GM12873 (cell line): ENCODE data around the gene TRAPPC12.

Experiments
- TF ChIP-seq, protein P1 (sequence below): IDR thresholded peaks from 2 replicates; pipeline ENCODE4 v1.5.1; 2012; ENCODE audit warnings: low read depth, mild to moderate bottlenecking, moderate library complexity, low read length, control low read depth; ENCODE audit not compliant: insufficient read depth; ENCODE audit errors: missing control alignments

Gene TRAPPC12

DNA sequence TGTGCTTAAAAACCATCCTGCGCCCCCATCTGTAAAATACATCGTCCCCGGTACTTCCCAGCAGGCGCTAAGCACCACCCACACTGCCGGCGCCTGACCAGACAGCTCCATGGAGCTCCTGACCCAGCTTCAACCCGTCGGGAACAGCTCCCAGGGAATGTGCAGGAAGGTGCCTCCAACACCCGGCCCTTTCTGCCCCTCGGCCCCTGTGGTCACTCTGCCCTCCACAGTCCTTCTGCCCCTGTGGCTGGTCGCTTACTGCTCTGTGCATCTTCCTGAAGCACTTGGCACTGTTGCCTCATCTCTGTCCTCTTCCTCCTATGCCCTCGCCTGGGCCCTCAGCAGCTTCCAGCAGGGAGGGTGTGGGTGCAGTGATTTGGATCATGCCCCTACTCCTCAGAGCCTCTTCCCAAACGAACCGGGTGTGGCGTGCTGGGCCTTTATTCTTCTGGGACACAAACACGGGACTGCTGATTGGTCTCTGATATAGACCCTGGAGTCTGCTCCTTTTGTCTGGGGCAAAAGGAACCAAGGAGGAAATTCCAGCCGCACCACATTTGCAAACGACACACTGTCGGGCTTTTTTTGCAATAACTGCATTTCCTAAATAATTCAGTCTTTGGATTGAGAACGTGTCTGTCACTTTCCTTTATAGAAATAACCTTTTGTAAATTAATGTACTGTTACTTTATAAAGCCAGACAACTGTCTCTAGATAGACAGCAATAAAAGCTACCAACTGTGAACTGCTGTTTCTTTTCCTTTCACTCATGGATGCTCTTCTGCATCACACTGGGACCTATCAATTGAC lies 73.9 kb downstream of the TRAPPC12 start:
- TF ChIP-seq, protein P1, sequence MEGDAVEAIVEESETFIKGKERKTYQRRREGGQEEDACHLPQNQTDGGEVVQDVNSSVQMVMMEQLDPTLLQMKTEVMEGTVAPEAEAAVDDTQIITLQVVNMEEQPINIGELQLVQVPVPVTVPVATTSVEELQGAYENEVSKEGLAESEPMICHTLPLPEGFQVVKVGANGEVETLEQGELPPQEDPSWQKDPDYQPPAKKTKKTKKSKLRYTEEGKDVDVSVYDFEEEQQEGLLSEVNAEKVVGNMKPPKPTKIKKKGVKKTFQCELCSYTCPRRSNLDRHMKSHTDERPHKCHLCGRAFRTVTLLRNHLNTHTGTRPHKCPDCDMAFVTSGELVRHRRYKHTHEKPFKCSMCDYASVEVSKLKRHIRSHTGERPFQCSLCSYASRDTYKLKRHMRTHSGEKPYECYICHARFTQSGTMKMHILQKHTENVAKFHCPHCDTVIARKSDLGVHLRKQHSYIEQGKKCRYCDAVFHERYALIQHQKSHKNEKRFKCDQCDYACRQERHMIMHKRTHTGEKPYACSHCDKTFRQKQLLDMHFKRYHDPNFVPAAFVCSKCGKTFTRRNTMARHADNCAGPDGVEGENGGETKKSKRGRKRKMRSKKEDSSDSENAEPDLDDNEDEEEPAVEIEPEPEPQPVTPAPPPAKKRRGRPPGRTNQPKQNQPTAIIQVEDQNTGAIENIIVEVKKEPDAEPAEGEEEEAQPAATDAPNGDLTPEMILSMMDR, result no peak

DNA sequence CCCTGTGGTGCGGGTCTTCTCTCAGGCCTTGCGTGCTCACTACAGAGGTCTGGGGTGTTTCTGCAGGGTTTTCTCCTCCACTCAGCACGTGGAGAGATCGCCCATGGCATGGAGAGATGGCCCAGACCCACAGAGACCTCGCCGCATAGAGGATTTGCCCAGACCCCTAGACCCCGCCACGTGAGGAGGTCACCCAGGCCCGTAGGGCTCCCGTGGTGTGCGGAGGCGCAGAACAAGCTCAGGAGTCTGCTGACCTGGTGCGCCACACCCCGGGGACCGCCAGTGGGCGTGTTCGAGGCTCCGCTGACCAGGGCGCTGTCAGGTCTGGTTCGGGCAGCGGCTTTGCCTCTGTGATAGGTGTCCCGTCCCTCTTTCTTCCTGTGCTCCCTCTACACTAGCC lies 75.3 kb downstream of the TRAPPC12 start:
- TF ChIP-seq, protein P1, result no peak

DNA sequence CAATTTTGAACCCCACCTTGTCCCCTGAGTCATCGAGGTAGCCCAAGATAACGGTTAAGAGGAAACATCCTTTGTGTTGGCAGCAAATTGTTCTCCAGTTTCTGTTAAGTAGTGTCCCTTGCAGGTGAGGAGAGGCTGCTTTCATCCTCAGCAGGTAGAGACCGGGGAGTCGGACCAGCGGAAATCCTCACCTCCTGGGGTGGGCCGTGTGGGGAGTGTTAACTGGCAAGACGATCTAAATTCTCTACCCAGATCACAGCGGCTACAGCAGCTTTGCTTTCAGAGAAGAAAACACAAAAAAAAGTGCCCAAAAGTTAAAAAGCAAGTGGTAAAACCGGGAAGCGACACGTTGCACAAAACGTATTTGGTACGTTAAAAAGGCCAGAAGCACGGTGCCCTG lies 76.6 kb downstream of the TRAPPC12 start:
- TF ChIP-seq, protein P1, result no peak

DNA sequence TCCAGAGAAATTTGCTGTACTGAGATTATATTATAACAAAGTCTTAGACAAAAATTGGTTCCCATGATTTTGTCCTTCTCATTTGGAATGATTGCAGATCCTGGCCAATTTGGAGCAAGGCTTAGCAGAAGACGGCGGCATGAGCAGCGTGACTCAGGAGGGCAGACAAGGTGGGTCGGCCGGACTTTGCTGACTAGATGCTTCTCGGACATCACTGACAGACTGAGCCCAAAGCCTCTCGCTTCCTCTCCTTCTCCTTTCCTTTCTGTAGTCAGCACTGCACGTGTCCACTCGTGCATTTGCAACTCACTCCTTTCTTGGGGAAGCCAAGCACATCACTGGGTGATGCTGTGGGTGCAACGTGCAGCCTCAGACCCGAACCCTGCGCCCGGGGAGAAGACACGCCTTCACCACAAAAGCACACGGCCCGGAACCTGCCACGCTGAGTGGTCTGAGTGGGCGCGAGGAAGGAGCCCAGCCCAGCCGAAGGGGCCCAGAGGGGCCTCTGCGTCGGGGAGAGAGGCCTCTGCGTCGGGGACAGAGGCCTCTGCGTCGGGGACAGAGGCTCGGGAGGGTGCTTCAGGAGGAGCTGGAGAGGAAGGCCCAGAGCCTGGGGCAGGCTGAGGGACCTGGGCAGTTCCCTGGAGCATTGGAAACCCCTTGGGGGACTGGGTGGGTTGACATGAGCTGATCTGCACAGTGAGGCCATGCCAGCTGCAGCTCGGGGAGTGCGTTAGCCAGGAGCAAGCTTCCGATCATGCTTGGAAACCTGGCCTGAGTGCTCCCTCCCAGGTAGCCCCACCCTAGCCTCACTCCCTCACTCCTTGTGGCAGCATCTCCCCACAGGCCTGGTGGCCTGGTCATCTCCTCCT lies 78.3 kb downstream of the TRAPPC12 start:
- TF ChIP-seq, protein P1, result no peak

DNA sequence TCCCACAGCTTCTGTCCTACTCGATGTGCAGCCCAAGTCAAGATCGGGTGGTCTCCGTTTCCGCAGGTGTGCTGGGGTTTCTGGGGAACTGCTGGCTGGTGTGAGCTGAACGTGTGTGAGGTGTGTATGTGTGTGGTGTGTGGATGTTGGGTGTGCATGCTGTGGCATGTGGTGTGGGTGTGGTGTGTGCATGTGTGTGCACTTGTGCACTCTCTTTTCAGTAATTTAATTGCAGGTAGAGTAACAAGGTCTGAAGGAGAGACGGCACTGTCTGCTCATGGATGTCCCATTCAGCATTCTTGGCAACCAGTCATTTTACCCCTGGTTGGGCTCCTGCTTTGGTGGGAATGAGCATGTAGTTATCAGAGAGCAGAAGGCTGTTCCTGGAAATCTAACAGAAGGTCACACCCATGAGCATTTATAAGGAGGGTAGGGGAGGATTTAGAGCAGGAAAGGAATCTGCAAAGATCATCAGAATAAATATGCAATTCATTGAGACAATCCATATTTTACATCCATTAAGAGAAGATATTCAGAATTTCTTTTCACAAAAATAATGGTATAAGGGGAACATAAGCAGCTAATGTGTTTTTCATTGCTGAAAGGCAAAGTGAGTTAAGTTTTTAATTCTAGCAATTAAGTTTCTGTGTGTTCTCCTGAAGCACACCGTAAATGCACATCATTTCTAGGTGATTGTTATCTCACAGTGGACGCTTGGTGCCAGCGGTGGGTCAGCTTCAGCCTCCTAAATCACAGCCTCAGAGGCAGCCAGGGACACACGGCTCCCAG lies 79.1 kb downstream of the TRAPPC12 start:
- TF ChIP-seq, protein P1, result no peak

DNA sequence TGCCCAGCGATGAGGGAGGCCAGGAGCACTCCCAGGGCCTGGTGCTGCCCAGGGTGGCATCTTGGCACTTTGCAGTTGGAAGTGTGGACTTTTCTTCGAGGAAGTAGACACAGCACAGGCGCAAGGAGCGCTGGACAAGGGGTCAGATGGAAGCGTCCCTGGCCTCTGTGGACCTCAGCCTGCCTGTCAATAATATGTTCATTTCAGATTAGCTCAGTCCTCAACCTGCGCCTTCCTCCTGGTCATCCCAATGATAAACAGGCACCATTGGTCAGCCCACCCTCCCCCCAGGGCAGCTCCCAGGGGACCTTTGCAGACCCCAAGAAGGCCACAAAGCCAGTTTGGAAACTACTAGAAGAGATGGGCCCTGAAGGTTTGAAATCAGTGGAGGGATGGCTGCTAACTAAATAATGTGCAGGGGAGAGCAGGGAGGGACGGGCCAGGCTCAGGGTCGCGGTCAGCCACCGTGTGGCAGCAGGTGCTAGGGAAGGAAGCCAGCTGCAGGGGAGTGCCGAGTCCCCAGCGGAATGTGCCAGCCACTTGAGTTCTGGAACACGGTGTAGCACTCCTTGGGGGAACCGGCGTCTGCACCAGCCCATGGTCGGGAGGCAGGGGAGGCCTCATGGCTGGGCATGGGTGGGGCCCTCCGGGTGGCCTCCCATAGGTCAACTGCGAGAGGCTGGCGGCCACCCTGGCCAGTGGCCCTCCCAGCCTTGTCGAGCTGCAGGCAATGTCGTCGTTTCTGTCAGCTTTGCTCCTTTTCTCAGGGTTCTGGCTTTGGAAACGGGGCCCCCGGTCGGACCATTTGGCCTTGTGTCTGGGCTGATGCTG lies 79.9 kb downstream of the TRAPPC12 start:
- TF ChIP-seq, protein P1, result no peak
